GM23338 (cell line): ENCODE measurements around the gene IBA57. TPM values are rescaled to one million over a fixed set of nuclear protein-coding genes. Genes with fewer than 3 reads are reported as not detected.

Experiments used
- ATAC-seq: fragments of 200-7000 bp; cut with Tn5 transposase; 3 replicates; pipeline ENCODE4 v1.9.1; 2020
- DNase-seq: peaks from one replicate; pipeline ENCODE4 v3.0.0-alpha.2; 2015; ENCODE audit warnings: low spot score
- H2AFZ ChIP-seq: fragments of 200-600 bp; sonication (generic); 2 replicates; pipeline ENCODE4 v1.8.0; 2016; ENCODE audit warnings: antibody characterized with exemption, mild to moderate bottlenecking, moderate library complexity
- H3F3A ChIP-seq: fragments of 200-600 bp; sonication (generic); replicated peaks from 2 replicates; pipeline ENCODE4 v1.8.0; 2017; ENCODE audit warnings: antibody characterized with exemption, mixed run types, low read depth
- H3K27ac ChIP-seq: fragments of 200-600 bp; sonication (generic); 2 replicates; pipeline ENCODE4 v1.6.1; 2016; ENCODE audit warnings: low read depth
- H3K27me3 ChIP-seq: fragments of 200-600 bp; sonication (generic); 2 replicates; pipeline ENCODE4 v1.8.0; 2016; ENCODE audit warnings: mild to moderate bottlenecking, mixed run types, moderate library complexity; ENCODE audit not compliant: insufficient read depth
- H3K36me3 ChIP-seq: fragments of 200-600 bp; sonication (generic); 2 replicates; pipeline ENCODE4 v1.8.0; 2016; ENCODE audit warnings: mild to moderate bottlenecking; ENCODE audit not compliant: insufficient read depth
- H3K4me1 ChIP-seq: fragments of 200-600 bp; sonication (generic); 2 replicates; pipeline ENCODE4 v1.8.0; 2016; ENCODE audit warnings: mild to moderate bottlenecking, moderate library complexity; ENCODE audit not compliant: insufficient read depth
- H3K4me2 ChIP-seq: fragments of 200-600 bp; sonication (generic); 2 replicates; pipeline ENCODE4 v1.7.1; 2017; ENCODE audit warnings: mixed run types
- H3K4me3 ChIP-seq: fragments of 200-600 bp; sonication (generic); 2 replicates; pipeline ENCODE4 v1.6.1; 2016; ENCODE audit warnings: mixed run types
- H3K79me2 ChIP-seq: fragments of 200-600 bp; sonication (generic); replicated peaks from 2 replicates; pipeline ENCODE4 v1.8.0; 2017; ENCODE audit warnings: mild to moderate bottlenecking; ENCODE audit not compliant: insufficient read depth
- H3K9me2 ChIP-seq: fragments of 200-600 bp; sonication (generic); 2 replicates; pipeline ENCODE4 v1.8.0; 2017; ENCODE audit not compliant: insufficient read depth
- H4K20me1 ChIP-seq: fragments of 200-600 bp; sonication (generic); replicated peaks from 2 replicates; pipeline ENCODE4 v1.8.0; 2017; ENCODE audit warnings: mild to moderate bottlenecking; ENCODE audit not compliant: insufficient read depth
- H3K27ac Mint-ChIP-seq: 2 replicates; pipeline ENCODE4 v1.8.0; 2020; ENCODE audit warnings: inconsistent platforms, mild to moderate bottlenecking, moderate library complexity, mixed read lengths
- H3K27me3 Mint-ChIP-seq: 3 replicates; pipeline ENCODE4 v1.8.0; 2022; ENCODE audit warnings: low read depth, mild to moderate bottlenecking, moderate library complexity, mixed read lengths, inconsistent platforms; ENCODE audit not compliant: insufficient read depth, poor library complexity
- H3K36me3 Mint-ChIP-seq: 3 replicates; pipeline ENCODE4 v1.8.0; 2021; ENCODE audit warnings: low read depth, mild to moderate bottlenecking, inconsistent platforms, moderate library complexity, mixed read lengths
- H3K4me1 Mint-ChIP-seq: 3 replicates; pipeline ENCODE4 v1.8.0; 2020; ENCODE audit warnings: mild to moderate bottlenecking, inconsistent platforms, mixed read lengths
- H3K4me3 Mint-ChIP-seq: 3 replicates; pipeline ENCODE4 v1.8.0; 2021; ENCODE audit warnings: moderate library complexity, mild to moderate bottlenecking, inconsistent platforms, mixed read lengths
- H3K9me3 Mint-ChIP-seq: 3 replicates; pipeline ENCODE4 v1.8.0; 2020; ENCODE audit warnings: moderate library complexity, mild to moderate bottlenecking, inconsistent platforms, mixed read lengths
- CTCF ChIP-seq, 2 experiments: fragments of 200-600 bp in 1 of 2; sonication (generic) in 1 of 2; conservative IDR thresholded peaks; 2 replicates each; pipeline versions ENCODE4 v1.5.1 to v1.6.1; 2016 to 2017; ENCODE audit warnings: antibody characterized with exemption in 2 of 2, low read depth in 2 of 2, mild to moderate bottlenecking in 2 of 2, moderate library complexity in 1 of 2
- ETS1 ChIP-seq: IDR thresholded peaks from 2 replicates; pipeline ENCODE4 v1.6.1; 2016; ENCODE audit warnings: antibody characterized with exemption
- EZH2 ChIP-seq: fragments of 200-600 bp; sonication (generic); IDR thresholded peaks from one replicate; pipeline ENCODE4 v1.8.0; 2017; ENCODE audit warnings: antibody characterized with exemption, mild to moderate bottlenecking, low read depth; ENCODE audit not compliant: unreplicated experiment
- EZH2phosphoT487 ChIP-seq: fragments of 200-600 bp; sonication (generic); IDR thresholded peaks from one replicate; pipeline ENCODE4 v1.8.1; 2018; ENCODE audit warnings: antibody characterized with exemption; ENCODE audit not compliant: unreplicated experiment
- JUNB ChIP-seq: IDR thresholded peaks from one replicate; pipeline ENCODE4 v1.6.1; 2016; ENCODE audit warnings: antibody characterized with exemption; ENCODE audit not compliant: unreplicated experiment
- NANOG ChIP-seq: IDR thresholded peaks from 2 replicates; pipeline ENCODE4 v1.6.1; 2016; ENCODE audit warnings: antibody characterized with exemption, borderline replicate concordance
- POLR2AphosphoS5 ChIP-seq: IDR thresholded peaks from 2 replicates; pipeline ENCODE4 v1.6.1; 2016; ENCODE audit warnings: antibody characterized with exemption, low read depth
- REST ChIP-seq: IDR thresholded peaks from one replicate; pipeline ENCODE4 v1.6.1; 2018; ENCODE audit warnings: antibody characterized with exemption; ENCODE audit not compliant: unreplicated experiment
- STAT1 ChIP-seq: IDR thresholded peaks from one replicate; pipeline ENCODE4 v1.6.1; 2016; ENCODE audit warnings: antibody characterized with exemption; ENCODE audit not compliant: unreplicated experiment
- ZNF331 ChIP-seq: fragments of 250-450 bp; sonication (Bioruptor Pico); IDR thresholded peaks from 2 replicates; pipeline ENCODE4 v1.5.0; 2020; ENCODE audit warnings: low read depth, mild to moderate bottlenecking, moderate library complexity
- polyA plus RNA-seq: library from polyadenylated mRNA; unstranded; fragments of >200 nt; fragmentation: Nextera tagmentation; extraction: Ambion mirVana; gene quantifications from 2 replicates; pipeline ENCODE4 v1.2.1, GENCODE V29; 2016
- total RNA-seq: library from RNA; depleted of rRNA; stranded (reverse); fragments of >200 nt; shearing (Covaris generic); gene quantifications from 2 replicates; pipeline ENCODE4 v1.2.3, GENCODE V29; 2014

IBA57 gene
- total and polyA plus RNA-seq, 2 experiments from 2014 or later = 1.1 to 10.3 TPM

GRCh38 chr1:228190778-228191177 lies 25.2 kb downstream of the IBA57 start:
- ATAC-seq = no peak

GRCh38 chr1:228194436-228194835 lies 28.8 kb downstream of the IBA57 start:
- no peak overlapping the region for H3K4me3 Mint-ChIP-seq
- H3K36me3 Mint-ChIP-seq = peaks cover 15% of the 10 kb centered on the region
- H4K20me1 ChIP-seq = no peaks in the 10 kb centered on the region
- H3K4me3 ChIP-seq = no peak overlapping the region
- DNase-seq (no peak), ATAC-seq (no peak)
- H3K4me1 ChIP-seq = no peaks in the 10 kb centered on the region
- no peak overlapping the region for H3K27ac ChIP-seq
- no peaks in the 10 kb centered on the region for H3K27me3 ChIP-seq
- no peaks in the 10 kb centered on the region for H3K79me2 ChIP-seq
- H3K4me1 Mint-ChIP-seq = no peaks in the 10 kb centered on the region; the same call in 2 of the 3 replicates
- no peaks in the 10 kb centered on the region for H3K36me3 ChIP-seq
- H3K9me2 ChIP-seq = 0 out of 2 replicates have a peak, but pooled peaks cover 3% of the 10 kb centered on the region
- no peak overlapping the region for H3K4me2 ChIP-seq
- H2AFZ ChIP-seq = no peak overlapping the region
- peaks cover 18% of the 10 kb centered on the region for H3K9me3 Mint-ChIP-seq
- H3K27ac Mint-ChIP-seq = no peak overlapping the region
- H3F3A ChIP-seq = no peaks in the 10 kb centered on the region
- H3K27me3 Mint-ChIP-seq = peaks cover 4% of the 10 kb centered on the region
- TF ChIP-seq POLR2AphosphoS5 (no peak), CTCF (conservative IDR thresholded peaks at IDR 0.05; ENCODE audit: low read depth in 2 of 2) (no peak), EZH2 (no peak), JUNB (no peak), EZH2phosphoT487 (no peak), ZNF331 (CRISPR knock-in tag) (no peak), NANOG (no peak), ETS1 (no peak)

More at GRCh38 chr1:228190778-228191177, 25.2 kb downstream of the IBA57 start:
- Histone ChIP-seq H3K4me1 (no peaks in the 10 kb centered on the region), H3K36me3 (no peaks in the 10 kb centered on the region), H3K27ac (no peak overlapping the region), H3K79me2 (no peaks in the 10 kb centered on the region), H3K27me3 (no peaks in the 10 kb centered on the region), H2AFZ (no peak overlapping the region), H3K9me2 (0 out of 2 replicates have a peak, but pooled peaks cover 3% of the 10 kb centered on the region), H3F3A (no peaks in the 10 kb centered on the region), H3K4me2 (no peak overlapping the region), H4K20me1 (no peaks in the 10 kb centered on the region), H3K4me3 (no peak overlapping the region)
- Mint-ChIP-seq H3K27ac (no peak overlapping the region), H3K4me3 (no peak overlapping the region), H3K4me1 (no peaks in the 10 kb centered on the region; the same call in 2 of the 3 replicates), H3K36me3 (no peaks in the 10 kb centered on the region), H3K27me3 (peaks cover 6% of the 10 kb centered on the region), H3K9me3 (peaks cover 9% of the 10 kb centered on the region; the same call in 2 of the 3 replicates)
- DNase-seq = no peak
- no peak for TF ChIP-seq REST
- no peak for TF ChIP-seq STAT1
